Measurements from ENCODE around the gene LORICRIN.

Gene LORICRIN

DNA sequence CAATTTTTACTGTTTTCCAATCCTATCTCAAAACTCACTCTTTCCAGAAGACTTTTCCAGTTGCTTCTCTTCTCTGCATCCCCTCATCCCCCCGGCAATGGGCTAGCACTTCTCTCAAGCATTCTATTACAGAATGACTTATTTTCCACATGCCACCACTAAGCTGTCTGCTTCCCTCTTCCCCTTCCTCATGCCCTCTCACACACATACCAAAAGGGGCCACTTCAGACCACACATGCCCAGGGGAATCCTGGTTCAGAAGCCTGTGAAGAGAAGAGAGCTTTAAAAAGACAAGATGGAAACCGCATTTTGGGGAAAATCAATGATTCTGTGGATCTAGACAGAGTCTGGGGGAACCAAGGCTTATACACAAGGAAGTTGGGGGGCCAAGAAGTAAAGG is 8.4 kb upstream of the LORICRIN start:
- FAIRE-seq, result no peak

DNA sequence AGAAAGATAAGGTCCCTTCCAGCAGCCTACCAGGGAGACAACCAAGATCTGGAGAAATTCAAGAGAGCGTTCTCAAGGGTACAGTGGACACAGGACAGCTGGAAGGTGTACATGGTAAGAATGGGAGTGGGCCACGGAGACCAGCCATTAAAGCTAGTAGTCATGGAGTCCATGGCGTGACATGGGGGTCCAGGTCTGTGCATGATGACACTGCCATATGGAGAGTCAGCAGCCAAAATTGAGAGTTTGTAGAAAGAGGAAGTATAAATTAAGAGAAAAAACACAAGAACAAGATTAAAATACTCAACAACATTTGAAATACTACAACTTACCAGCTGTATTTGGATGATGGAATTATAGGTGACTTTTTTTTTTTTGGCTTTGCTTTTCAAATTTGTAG is 7.9 kb upstream of the LORICRIN start:
- FAIRE-seq, result no peak

DNA sequence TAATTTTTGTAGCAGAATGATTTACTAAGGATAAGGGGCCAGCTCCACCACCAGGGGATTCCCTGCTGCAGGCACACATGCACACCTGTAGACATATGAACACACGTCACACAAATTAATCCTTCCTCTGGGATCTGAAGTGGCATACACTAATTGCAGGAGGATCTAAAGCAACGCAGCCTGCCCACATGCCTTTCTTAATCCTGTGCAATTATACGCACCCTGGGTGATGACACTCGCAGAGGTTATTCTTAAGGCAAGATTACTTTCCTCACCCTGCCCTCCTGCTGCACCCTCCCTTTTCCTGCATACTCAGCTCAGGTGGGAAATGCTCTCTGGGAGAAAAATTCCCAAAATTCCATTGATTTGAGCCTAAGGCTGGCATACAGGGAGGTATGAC is 7.5 kb upstream of the LORICRIN start:
- FAIRE-seq, result no peak

DNA sequence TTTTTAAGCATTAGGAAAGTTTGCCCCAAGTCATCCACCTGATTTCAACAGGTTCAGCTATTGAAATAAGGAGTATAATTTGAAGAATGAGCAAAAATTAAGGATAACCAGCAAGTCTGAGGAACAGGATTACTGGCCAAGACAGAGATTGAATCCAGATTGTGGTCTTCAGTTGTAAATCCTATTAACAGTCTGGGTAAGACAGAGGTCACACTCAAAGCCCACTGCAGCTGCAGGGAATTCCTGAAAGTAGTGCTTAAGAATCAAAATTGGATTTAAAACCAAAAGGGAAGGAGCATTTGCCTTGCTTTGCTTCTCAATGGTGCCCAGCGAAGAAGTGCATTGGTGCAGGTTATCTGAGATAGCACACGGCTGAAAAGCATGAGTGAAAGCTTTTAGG is 6.4 kb upstream of the LORICRIN start:
- no peak for FAIRE-seq

DNA sequence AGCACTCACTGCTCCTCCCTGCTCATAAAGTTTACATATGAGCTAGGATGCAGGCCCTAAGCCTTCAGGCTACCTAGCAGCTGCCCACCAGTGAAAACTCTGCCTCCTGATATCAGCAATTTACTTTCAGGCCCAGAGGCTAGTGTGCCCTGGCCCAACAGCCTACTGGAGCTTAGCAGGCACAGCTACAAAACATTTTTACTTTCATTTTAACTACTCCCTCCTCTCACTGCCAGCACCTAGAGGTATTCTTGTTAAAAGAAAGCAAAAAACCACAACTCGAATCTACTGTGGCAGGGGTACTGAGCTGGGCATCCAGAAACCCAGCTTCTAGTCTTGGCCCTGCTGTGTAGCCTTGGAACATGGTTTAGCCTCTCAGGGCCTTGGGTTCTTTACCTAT is 5.8 kb upstream of the LORICRIN start:
- no peak for FAIRE-seq

DNA sequence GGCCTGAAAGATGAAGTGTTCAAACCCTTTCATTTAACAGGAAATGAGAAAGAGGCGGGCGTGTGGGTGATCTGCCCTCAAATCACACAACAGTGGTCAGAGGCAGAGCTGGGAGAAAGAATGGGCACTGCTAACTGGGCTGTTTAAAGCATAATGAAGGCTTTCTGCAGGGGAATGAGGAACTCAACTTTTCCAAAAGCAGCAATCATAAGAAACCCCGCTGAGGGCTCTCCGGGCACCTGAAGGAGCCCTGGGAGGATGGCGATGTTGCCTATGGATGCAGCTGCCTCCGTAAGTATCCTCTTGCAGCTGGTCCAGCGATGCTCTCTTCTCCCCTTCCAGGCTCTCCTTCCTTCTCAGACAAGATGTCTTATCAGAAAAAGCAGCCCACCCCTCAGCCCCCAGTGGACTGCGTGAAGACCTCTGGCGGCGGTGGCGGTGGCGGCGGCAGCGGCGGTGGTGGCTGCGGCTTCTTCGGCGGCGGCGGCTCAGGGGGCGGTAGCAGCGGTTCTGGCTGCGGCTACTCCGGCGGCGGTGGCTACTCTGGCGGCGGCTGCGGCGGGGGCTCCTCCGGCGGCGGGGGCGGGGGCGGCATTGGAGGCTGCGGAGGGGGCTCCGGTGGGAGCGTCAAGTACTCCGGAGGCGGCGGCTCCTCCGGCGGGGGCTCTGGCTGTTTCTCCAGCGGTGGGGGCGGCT is 1.2 kb downstream of the LORICRIN start:
- FAIRE-seq, result no peak

DNA sequence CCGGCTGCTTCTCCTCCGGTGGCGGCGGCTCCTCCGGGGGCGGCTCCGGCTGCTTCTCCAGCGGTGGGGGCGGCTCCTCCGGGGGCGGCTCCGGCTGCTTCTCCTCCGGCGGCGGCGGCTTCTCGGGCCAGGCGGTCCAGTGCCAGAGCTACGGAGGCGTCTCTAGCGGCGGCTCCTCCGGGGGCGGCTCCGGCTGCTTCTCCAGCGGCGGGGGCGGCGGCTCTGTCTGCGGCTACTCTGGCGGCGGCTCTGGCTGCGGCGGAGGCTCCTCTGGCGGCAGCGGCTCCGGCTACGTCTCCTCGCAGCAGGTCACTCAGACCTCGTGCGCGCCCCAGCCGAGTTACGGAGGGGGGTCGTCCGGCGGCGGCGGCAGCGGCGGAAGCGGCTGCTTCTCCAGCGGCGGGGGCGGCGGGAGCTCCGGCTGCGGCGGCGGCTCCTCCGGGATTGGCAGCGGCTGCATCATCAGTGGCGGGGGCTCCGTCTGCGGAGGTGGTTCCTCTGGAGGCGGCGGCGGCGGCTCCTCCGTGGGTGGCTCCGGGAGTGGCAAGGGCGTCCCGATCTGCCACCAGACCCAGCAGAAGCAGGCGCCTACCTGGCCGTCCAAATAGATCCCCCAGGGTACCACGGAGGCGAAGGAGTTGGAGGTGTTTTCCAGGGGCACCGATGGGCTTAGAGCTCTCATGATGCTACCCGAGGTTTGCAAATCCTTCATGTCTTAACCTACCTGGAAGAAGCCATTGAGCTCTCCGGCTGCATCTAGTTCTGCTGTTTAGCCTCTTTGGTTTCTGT is 2.0 kb downstream of the LORICRIN start:
- no peak for FAIRE-seq

DNA sequence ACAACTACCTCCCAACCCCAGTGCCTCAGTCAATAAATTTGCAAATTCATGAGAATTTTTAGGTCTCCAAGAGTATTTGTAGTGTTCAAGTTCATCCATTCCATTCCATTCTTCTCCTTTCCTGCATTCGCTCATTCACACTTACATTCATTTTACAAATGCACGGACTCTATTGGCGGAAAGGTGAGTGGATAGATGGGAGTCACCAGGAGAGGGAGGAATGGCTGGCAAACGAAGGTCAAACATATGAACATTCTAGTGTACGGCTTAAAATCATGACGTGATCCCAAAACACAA is 2.5 kb downstream of the LORICRIN start:
- no peak for FAIRE-seq

DNA sequence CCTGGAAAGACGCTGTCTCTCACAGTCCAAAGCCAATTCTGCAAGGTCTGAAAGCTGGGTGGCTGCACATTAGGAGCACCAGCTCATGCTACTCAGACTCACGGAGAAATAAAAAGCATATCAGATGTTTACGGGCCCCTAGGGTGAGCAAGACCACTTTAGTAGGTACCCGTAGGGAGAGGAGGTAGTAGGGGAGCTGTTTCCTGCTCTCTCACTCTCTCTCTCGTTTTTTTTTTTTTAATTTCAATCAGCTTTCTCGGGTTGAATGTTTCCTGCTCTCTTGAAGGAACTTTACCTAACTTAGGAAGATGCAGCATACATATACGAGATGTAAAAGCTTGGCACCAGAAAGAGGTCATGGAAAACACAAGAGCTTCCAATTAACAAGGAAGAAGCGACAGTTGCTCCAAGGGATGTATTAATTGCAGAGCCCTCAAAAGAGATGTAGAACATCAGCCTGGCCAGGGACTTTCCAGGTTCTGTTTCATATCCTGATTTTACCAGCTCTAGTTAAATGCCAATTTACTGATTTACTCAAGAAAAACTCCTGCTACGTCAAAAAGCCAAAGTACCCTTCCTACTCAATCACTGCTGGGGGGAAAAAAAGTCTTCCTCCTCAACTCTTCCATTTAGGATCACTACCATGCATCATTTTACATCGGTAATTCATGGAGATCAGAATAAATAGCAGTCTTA is 3.1 kb downstream of the LORICRIN start:
- FAIRE-seq, result no peak

DNA sequence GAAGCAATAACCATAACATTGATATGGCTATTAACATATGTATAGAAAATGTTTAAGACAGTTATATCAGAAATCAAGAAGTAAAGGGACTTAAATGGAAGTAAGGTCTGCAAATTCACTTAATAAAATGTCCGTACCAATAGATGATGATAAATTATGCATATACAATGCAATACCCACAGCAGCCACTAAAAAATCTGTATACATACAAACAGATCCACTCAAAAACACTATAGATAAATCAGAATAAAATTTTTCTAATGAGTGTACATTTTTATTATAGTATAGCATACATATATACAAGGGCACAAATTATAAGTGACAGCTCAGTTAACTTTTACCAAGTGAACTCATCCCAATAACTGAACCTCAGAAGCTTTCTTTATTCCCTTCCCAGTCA is 6.0 kb downstream of the LORICRIN start:
- FAIRE-seq, result no peak

DNA sequence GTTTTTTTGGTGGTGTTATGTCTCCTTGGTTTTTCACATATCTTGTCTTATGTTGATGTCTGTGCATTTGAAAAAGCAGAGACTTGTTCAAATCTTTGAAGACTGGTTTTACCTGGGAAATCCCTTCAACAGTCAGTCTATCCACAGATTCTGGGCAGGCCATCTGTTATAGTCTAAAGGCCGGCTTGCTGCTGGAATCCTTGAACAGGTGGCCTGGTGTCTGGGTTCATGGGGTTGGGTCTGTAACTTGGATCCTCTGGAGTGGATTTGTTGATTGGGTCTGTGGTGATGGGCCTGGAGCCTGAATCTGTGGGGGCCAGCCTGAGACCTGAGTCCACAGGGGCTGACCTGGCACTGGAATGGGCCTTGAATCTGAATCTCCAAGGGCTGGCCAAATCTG is 12.2 kb downstream of the LORICRIN start:
- no peak for FAIRE-seq

DNA sequence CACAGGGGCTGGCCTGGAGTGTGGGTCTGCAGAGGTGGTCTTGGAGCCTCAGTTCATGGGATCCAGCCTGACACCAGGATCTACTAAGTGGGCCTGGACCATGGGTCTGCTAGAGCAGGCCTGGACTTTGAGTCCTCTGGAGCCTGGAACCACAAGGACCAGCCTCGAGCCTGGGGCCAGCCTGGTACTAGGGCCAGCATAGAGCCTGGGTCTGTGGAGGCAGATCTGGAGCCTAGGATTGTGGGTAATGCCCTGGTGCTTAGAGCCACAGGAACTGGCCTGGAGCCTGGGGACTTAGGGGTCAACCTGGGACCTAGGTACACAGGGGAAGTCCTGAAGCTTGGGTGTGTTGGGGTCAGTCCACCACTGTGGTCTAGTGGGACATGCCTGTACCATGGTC is 12.7 kb downstream of the LORICRIN start:
- FAIRE-seq, result no peak

DNA sequence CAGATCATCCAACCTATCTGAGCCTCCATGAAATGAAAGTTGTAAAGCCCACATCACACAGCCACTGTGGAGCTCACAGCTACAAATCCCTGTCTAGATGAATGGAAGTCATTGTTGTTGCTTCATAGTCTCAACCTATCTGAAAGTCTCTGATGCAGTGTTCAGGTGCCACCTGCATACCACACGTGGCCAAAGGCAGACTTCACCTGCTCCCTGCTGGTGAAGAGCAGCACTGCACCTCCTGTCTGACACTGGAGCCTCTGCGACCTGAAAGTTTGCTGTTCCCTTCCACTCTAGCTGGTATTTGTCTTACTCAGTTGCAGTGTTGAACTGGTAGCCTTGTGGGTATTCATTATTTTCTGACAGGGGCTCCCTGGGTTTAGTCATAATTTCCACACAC is 18.4 kb downstream of the LORICRIN start:
- FAIRE-seq, result no peak

DNA sequence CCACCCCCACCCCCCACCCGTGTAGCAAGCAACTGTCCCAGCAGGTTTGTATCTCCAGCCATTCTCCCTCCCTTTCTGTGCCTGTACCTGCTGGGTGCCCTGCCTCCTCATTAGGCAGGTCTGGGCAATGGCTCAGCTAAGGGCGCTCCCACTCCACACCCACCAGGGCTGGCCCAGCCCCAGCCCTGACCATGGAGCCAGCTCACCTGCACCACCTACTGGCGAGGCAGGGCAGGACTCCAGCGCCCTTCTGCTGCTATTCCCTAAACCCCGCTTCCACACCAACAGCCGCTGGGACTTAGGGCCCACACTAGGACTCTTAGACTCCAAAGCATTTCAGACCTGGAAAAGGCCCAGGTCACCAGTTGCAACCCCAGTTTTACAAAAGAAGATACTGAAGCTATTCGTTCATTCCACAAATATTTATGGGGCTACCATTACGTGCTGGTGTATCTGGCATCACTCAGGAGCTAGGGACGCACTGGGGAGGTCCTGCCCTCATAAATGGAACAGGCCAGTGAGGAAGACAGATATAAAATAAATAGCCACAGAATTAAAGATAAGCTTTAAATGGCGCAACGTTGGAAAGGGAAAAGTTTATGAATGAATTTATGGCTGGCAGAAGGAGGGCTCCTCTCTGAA is 29.3 kb downstream of the LORICRIN start:
- no peak for FAIRE-seq

DNA sequence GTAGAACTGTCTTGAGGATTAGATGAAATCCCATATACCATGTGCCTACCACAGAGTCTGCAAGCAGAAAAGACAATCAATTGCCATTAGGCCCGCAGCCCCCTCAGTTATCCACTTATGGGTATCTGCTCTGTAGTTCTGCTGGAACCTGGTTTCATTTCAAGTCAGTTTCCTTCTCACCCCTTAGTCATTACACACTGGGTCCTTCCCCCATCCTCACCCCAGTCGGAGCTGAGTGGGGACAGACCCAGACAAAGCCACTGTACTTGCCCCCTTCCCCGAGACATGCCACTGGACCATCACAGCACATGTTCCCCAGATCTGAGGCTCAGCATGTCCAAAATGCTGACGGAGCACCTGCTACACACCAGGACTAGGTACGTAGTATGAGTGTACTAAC is 32.0 kb downstream of the LORICRIN start:
- no peak for FAIRE-seq

DNA sequence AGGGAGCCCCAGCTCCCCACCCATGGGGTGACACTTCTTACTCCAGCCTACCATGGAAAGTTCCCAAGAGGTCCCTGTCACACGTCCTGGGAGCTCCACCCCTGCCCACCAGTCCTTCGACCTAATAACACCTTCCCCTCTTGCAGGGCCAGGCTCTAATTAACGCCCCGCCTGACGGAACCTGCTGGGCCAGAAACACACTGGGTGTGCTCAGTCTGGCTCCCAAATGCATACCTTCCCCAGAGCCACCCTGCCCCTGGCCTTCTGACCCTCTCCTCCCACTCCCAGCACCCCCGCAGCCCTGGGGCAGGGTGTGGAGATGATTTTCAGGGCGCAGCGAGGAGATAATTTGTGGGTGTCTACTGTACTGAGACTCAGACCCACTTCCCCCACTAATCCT is 32.7 kb downstream of the LORICRIN start:
- FAIRE-seq, result no peak

DNA sequence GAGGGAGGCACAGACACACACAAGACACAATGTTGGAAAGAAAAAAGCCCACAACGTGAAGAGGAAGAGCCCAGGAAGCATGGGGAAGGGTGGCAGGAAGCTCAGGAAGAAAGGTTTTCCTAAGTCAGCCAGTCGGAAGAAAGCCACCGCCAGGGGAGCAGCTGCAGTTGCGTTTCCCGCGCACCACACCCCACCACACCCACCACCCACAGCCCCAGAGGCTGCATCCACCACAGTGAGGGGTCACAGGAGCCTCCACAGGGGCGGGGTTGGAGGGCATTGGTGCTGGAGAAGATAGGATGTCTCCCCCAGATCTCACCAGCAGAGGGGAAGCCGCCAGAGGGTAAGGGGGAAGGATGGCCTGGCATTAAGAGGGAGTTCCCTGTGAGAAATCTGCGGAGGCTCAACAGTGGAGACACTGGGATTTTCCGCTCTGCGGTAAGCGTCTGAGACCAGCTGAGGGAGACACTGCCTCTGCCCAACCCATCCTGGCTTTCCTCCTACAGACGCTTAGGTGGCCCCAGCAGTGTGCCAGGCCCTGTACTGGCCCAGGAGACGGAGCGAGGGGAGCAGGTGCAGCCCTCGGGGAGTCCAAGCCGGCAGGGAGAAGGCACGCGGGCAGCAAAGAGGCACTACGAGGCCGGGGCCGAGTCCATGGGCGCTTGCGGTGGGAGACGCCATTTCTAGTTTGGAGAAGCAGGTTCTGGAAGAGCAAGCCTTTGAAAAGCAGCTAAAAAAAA is 33.4 kb downstream of the LORICRIN start:
- FAIRE-seq, result no peak

DNA sequence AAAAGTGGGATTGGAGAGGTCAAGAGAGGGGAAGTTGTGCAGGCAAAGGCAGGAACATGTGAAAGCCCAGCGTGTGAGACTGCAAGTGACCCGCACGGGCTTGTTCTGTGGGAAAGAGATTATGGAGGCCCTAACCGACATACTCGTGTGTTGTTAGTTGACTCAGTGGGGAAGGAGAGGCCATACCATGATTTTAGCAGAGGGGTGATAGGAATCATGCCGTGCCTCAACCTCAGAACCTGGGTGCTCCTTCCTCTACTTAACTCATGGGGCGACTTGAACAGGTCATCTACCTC is 33.9 kb downstream of the LORICRIN start:
- no peak for FAIRE-seq

DNA sequence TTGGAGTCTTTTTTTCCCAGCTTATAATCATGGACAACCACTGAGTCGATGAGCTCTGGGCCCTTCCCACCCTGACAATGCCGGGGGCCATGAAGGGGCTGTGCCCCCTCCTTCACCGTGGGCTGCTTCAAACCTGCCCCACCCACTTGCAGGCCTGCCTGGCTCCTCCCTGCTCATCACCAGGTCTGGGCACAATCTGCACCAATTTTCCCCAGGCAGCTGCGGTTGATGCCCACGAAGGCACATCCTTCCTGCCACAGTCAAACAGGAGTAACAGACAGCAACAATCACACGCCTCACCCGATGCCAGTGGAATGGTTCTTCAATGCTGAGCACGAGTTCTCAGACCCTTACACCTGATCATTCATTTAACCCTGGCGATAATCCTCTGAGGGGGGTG is 34.4 kb downstream of the LORICRIN start:
- FAIRE-seq, result no peak

DNA sequence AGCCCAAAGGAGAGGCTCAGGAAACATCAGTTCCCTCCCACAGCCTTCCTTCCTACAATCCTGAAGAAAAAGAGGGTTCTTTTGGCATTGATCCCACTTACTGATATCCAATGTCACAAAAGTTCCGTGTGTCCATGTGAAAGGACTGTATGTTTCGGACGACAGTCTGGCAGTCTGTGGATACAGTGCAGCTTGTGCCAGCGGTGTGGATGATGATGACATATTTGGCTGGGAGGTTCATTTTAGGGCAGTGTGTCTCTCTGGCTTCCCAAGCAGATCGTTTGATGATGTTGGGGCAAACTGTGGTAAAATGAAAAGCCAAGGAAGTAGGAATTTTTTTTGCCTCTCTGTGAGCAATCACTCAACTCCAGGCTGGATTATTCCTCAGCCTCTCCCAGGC is 42.8 kb downstream of the LORICRIN start:
- FAIRE-seq, result no peak

DNA sequence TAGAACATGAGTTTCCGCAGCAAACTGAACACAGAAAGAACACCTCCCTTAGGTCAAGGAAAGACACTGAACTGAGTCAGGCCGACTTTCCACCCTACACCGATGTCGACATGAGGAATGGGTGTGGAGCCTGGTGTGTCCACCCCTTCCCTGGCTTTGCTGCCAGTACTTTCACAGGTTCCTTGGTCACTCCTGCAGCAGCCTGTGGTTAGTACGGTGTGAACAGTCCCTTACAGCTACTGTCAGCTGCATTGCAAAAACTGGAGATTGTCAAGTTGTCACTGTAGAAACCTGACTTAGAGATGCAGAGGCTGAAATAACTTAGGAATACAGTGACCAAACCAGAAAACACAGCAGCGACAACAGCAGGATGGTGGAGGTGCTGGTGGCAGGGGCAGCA is 46.2 kb downstream of the LORICRIN start:
- FAIRE-seq, result no peak

DNA sequence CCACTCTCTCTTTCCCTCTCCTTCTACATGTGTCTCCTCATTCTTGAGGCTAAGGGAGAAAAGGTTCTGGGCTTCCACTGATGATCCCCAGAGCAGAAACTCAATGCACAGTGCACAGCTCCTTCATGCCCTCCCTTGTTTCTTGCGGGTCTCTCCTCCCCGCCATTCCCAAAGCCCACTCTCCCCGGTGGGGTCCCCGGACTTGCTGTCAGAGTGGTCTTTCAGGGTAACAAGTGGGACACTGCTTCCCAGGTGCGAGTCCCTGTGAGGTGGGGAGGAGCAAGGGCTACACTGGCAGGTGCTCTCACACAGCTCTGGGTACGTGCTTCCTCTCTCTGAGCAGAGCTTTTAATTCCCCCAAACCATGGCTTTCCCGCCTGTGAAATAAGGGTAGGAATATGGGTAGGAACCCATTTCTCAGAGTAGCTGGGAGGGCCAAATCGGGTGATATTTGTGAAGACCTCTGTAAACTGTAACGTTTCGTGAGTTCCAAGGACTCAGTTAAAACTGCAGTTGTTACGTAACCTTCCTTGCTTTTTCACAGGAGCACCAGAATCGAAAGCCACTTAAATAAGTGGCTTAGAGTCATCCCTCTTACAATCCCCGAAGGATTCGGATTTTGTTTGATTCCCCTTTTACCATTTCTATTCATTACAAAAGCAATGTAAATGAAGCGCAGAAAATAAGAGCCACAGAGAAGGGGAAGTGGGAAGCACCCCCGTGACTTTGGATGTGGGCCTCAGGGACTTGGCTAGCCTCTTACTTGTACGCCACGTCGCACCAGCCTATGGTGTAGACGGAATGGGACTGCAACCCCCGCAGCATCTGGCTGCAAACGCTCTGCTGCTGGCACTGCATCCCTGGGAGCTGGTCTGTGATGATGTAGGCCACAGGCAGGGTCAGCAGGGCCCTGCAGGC is 47.1 kb downstream of the LORICRIN start:
- no peak for FAIRE-seq

All from G401.6 (cell line).